GM12878 (cell line): ENCODE results near the gene RPL27A. TPM values are rescaled to one million over a fixed set of nuclear protein-coding genes. Genes with fewer than 3 reads are reported as not detected.
A peak's percentile ranks its signal among the peaks of the same experiment; 100 is the strongest.

ENCODE experiments used
- ATAC-seq: fragments of 200-7000 bp; cut with Tn5 transposase; 3 replicates; pipeline ENCODE4 v1.9.1; 2020; ENCODE audit warnings: mild to moderate bottlenecking, moderate library complexity
- BruUV-seq: library from RNA; stranded (reverse); fragments of 400-500 nt; replicated peaks from 2 replicates; lab custom pipeline; 2021; lab: Mats Ljungman, UMichigan
- CTCF ChIA-PET: fragments of 300-600 bp; sonication (Branson Sonifier 250); formaldehyde crosslinking; extraction: SDS; loops from one replicate; lab custom pipeline; 2021; ENCODE audit warnings: inconsistent platforms; lab: Yijun Ruan, JAX
- POLR2A ChIA-PET: fragments of 350-600 bp; formaldehyde crosslinking; extraction: SDS; loops from one replicate; lab custom pipeline; 2021; ENCODE audit warnings: inconsistent platforms; lab: Charles Lee
- RAD21 ChIA-PET: fragments of 300-600 bp; sonication (Branson Sonifier 250); formaldehyde crosslinking; loops from one replicate; lab custom pipeline; 2023; ENCODE audit warnings: antibody characterized with exemption; ENCODE audit not compliant: unreplicated experiment; lab: Charles Lee
- SMC1A ChIA-PET: fragments of 300-600 bp; sonication (Branson Sonifier 250); formaldehyde crosslinking; loops from one replicate; lab custom pipeline; 2023; ENCODE audit not compliant: unreplicated experiment, uncharacterized antibody; lab: Charles Lee
- DNase-seq: peaks from one replicate; pipeline ENCODE4 v3.0.0-alpha.2; 2011; ENCODE audit warnings: low read depth, low spot score
- FAIRE-seq: peaks from 3 replicates; lab custom pipeline; 2011; peaks lifted over from hg19 to GRCh38; lab: Jason Lieb, UNC
- H2AFZ ChIP-seq: 2 replicates; pipeline ENCODE4 v1.6.0; 2011; ENCODE audit warnings: low read depth, low read length, control low read depth; ENCODE audit not compliant: control insufficient read depth
- H3K27ac ChIP-seq: 2 replicates; pipeline ENCODE4 v1.5.1; 2011; ENCODE audit warnings: control low read depth; ENCODE audit not compliant: control insufficient read depth, insufficient read depth
- H3K27me3 ChIP-seq, 2 experiments: replicated peaks in 1 of 2; 2 replicates each; pipeline versions ENCODE4 v1.6.0 to v1.6.1; 2011; ENCODE audit warnings: low read length in 1 of 2; ENCODE audit not compliant: control insufficient read depth in 2 of 2, insufficient read depth in 2 of 2
- H3K36me3 ChIP-seq, 2 experiments: 2 replicates each; pipeline ENCODE4 v1.5.1; 2011; ENCODE audit warnings: low read length in 1 of 2; ENCODE audit not compliant: control insufficient read depth in 2 of 2, insufficient read depth in 2 of 2
- H3K4me1 ChIP-seq: 2 replicates; pipeline ENCODE4 v1.6.1; 2011; ENCODE audit warnings: mild to moderate bottlenecking, low read length, moderate library complexity, mixed read lengths; ENCODE audit not compliant: control insufficient read depth, insufficient read depth
- H3K4me2 ChIP-seq: 2 replicates; pipeline ENCODE4 v1.6.0; 2011; ENCODE audit warnings: control low read depth; ENCODE audit not compliant: control insufficient read depth, insufficient read depth
- H3K4me3 ChIP-seq: fragments of 200-600 bp; sonication (generic); 2 replicates; pipeline ENCODE4 v1.5.1; 2016
- H3K79me2 ChIP-seq: 2 replicates; pipeline ENCODE4 v1.6.0; 2011; ENCODE audit warnings: low read length; ENCODE audit not compliant: control insufficient read depth, insufficient read depth
- H3K9ac ChIP-seq: 2 replicates; pipeline ENCODE4 v1.8.0; 2011; ENCODE audit warnings: low read length, control low read depth, mixed read lengths; ENCODE audit not compliant: control insufficient read depth, insufficient read depth
- H3K9me3 ChIP-seq: replicated peaks from 3 replicates; pipeline ENCODE4 v1.5.1; 2011; ENCODE audit warnings: mild to moderate bottlenecking, low read length; ENCODE audit not compliant: control insufficient read depth, insufficient read depth
- H4K20me1 ChIP-seq: 2 replicates; pipeline ENCODE4 v1.6.0; 2011; ENCODE audit not compliant: control insufficient read depth, insufficient read depth
- ATF7 ChIP-seq: fragments of 450-650 bp; IDR thresholded peaks from 2 replicates; pipeline ENCODE4 v1.6.1; 2016; ENCODE audit warnings: low read depth, mild to moderate bottlenecking
- BCL3 ChIP-seq: IDR thresholded peaks from 2 replicates; pipeline ENCODE4 v1.6.1; 2011; ENCODE audit warnings: borderline replicate concordance, low read depth, mild to moderate bottlenecking, moderate library complexity, low read length; ENCODE audit not compliant: insufficient read depth, poor library complexity, severe bottlenecking
- POLR2AphosphoS5 ChIP-seq: IDR thresholded peaks from 2 replicates; pipeline ENCODE4 v1.6.1; 2011; ENCODE audit warnings: mild to moderate bottlenecking, low read length, inconsistent platforms
- SMAD1 ChIP-seq: fragments of 450-650 bp; IDR thresholded peaks from 2 replicates; pipeline ENCODE4 v1.6.1; 2018; ENCODE audit warnings: mild to moderate bottlenecking, low read depth; ENCODE audit not compliant: partially characterized antibody
- SREBF2 ChIP-seq: IDR thresholded peaks from 2 replicates; pipeline ENCODE4 v1.6.1; 2012; ENCODE audit warnings: mild to moderate bottlenecking, low read length
- YBX1 ChIP-seq: fragments of 450-650 bp; IDR thresholded peaks from 2 replicates; pipeline ENCODE4 v1.6.1; 2016; ENCODE audit warnings: antibody characterized with exemption
- WGBS: methylation state at CpG from one replicate; pipeline ENCODE4 v1.1.6; 2016; ENCODE audit warnings: low lambda C conversion rate; ENCODE audit not compliant: insufficient replicate concordance, insufficient coverage; ENCODE audit errors: missing lambda C conversion rate; 5-methylcytosine and 5-hydroxymethylcytosine counted together
- in situ Hi-C: fragments of 300-500 bp; cut with MboI; formaldehyde crosslinking; loops from 9 replicates; pipeline ENCODE4 v1.14.3; 2018; ENCODE audit warnings: mixed read lengths
- intact Hi-C: fragments of 100-400 bp; cut with micrococcal nuclease; formaldehyde crosslinking; loops from one replicate; pipeline ENCODE4 v1.14.2; 2022; ENCODE audit not compliant: unreplicated experiment
- polyA plus RNA-seq, 11 experiments: library from polyadenylated mRNA; depleted of rRNA in 4 of 11; unstranded in 6 of 11; stranded (reverse) in 5 of 11; fragments of >200 nt; fragmentation: Nextera tagmentation in 4 of 11; fragmentation: Illumina TruSeq in 1 of 11; extraction: Ambion mirVana in 4 of 11; extraction: Trizol in 1 of 11; gene quantifications; 1 replicate in 1 of 11; 2 replicates in 10 of 11; pipeline versions ENCODE4 v1.2.1 to v1.2.3, GENCODE V29; 2011 to 2016; ENCODE audit warnings: inconsistent platforms in 2 of 11, missing spikeins in 2 of 11, low read depth in 1 of 11
- total RNA-seq, 4 experiments: library from RNA; depleted of rRNA in 3 of 4; stranded (reverse); fragments of >200 nt in 3 of 4; fragmentation: Illumina TruSeq in 1 of 4; extraction: Trizol in 1 of 4; gene quantifications; 2 replicates each; pipeline versions ENCODE4 v1.2.1 to v1.2.3, GENCODE V29; 2013 to 2021

The RPL27A gene
- total and polyA plus RNA-seq, 10 of the 15 experiments (the other 5 are each of a cell fraction or from before 2014, with no cell fraction given): 978 to 4,776 (median 1,959) TPM

GRCh38 chr11:8684600-8685290 is 2.2 kb downstream of the RPL27A start (continued):
- peak; percentile 11 for TF ChIP-seq SMAD1
- no peak for TF ChIP-seq YBX1
- TF ChIP-seq SREBF2: no peak
- 0 out of 2 replicates have a peak, but pooled peaks have one; percentile 13 for TF ChIP-seq ATF7

DNA sequence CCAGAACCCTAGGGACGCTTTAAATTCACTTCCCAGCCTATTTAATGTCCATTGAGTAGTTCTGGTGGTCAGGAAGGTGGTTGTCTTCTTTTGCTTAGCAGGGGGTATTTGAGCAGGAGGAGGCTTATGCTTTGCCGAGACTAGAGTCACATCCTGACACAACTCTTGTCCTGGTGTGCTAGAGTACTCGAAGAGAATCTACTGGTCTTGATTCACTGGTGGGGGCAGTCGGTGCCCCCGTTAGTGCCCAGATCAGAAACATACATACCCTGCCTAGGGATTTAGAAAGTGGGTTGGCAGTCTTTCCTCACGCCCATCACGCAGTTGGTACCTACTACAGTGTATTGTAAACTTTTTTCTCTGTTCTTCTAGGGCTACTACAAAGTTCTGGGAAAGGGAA is 2.7 kb downstream of the RPL27A start:
- Histone ChIP-seq H4K20me1 (peaks cover 5% of the 10 kb centered on the region; the same call in 1 of the 2 replicates), H2AFZ (no peak overlapping the region), H3K79me2 (peaks cover 69% of the 10 kb centered on the region), H3K27me3 (no peaks in the 10 kb centered on the region), H3K4me2 (peak overlapping the region; percentile 81), H3K4me1 (peaks cover 31% of the 10 kb centered on the region), H3K9ac (peak overlapping the region; percentile 100), H3K9me3 (no peaks in the 10 kb centered on the region), H3K27ac (peak overlapping the region; percentile 99; the same call in 1 of the 2 replicates), H3K36me3 (peaks cover 8 to 23% of the 10 kb centered on the region in 2 experiments), H3K4me3 (peak overlapping the region; percentile 88)
- no peak for ATAC-seq
- POLR2A ChIA-PET: no interaction called here
- CTCF ChIA-PET: no interaction called here
- SMC1A ChIA-PET: no interaction called here
- BruUV-seq: no TSS peak
- RAD21 ChIA-PET: no interaction called here
- in situ Hi-C loops: no loop called here
- DNase-seq: no peak
- intact Hi-C loops: loop anchor here (5.0 to 10.0 kb wide), 3 partner anchors 151 to 382 kb away; partner anchors contain the start of gene AKIP1
- TF ChIP-seq BCL3: no peak
- TF ChIP-seq POLR2AphosphoS5: peak; percentile 41; the same call in 1 of the 2 replicates
- no peak for FAIRE-seq
- 34% methylated on average over 7 of the region's 7 CpGs for WGBS
